Measurements from ENCODE around the gene LSM11. TPM values are rescaled to one million over a fixed set of nuclear protein-coding genes. Genes with fewer than 3 reads are reported as not detected.

The LSM11 gene
- total and polyA plus RNA-seq, 2 of the 4 experiments (the other 2 are of a cell fraction): 1.4 to 3.0 TPM

DNA sequence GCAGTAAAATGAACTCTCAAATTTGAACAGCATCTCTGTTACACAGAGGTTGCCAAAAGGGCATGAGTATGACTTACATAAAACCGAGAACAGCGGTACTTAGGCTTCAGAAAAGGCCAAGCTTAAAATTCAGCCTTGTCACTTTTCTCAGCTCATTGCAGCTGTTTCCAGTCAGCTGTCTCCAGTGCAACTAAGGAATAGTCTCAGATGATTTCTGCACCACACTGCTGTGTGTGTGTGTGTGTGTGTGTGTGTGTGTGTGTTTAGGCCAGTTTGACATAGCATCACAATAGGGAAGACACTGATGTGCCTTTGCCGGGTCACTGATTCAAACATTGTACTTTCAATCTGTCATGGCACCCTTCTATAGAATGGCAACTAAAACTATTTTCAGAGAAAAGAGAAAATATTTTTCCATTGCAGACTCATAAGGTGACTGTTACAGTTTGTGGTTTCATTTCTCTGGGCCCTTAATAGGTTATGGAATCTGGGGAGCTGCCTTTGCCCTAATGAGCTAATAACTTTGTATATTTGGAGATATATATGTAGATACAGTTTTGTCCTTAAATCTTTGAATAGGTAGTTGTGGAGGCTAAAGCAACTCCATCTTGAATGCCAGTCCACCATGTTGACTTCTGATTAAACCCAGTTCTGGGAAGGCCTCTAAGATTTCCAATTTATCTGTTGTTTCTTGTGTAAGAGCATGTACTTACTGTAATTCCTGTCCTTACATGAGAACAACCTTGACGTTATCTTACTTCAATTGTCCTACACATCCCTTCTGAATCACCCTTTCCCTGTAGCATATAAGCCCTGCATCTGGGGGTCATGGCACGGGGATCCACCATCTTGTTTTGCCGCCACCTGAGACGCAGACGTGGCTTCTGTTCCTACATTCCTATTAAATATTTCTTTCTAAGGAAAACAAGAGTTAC, 4.5 kb downstream of the LSM11 start:
- H3K4ac ChIP-seq (ENCODE audit: low read depth, low read length): peak overlapping the region; percentile 65
- peak overlapping the region; percentile 62 for H3K14ac ChIP-seq (replicated peaks; ENCODE audit: low read depth, low read length)
- 0 out of 2 replicates have a peak overlapping the region, but pooled peaks have one; percentile 53 for H2AK5ac ChIP-seq (ENCODE audit: low read depth, low read length)
- H4K8ac ChIP-seq (ENCODE audit: low read depth in 2 of 2, low read length in 2 of 2): peak overlapping the region; percentile 44 to 68; a peak in 3 of 4 replicates
- WGBS, 2 experiments (ENCODE audit: extremely low coverage in 2 of 2, insufficient read length in 1 of 2): no CpG with 5 or more reads among the region's 8 CpGs
- peak overlapping the region; percentile 58 for H4K5ac ChIP-seq (ENCODE audit: low read depth, low read length)
- ChIA-PET POLR2A (ENCODE audit: unreplicated experiment) (no interaction called here), CTCF (interaction anchor here (0.6 to 1.0 kb wide), 4 partner anchors 10 to 1232 kb away, joined by 3 to 4 read pairs (median 3); no protein-coding TSS in a partner anchor)
- peak overlapping the region; percentile 75 for H3K18ac ChIP-seq (ENCODE audit: low read depth, low read length)
- H3K4me1 ChIP-seq (ENCODE audit: control insufficient read depth, insufficient read depth, low read length): peaks cover 5% of the 10 kb centered on the region
- H3K27me3 ChIP-seq (ENCODE audit: control insufficient read depth, insufficient read depth, low read length): no peaks in the 10 kb centered on the region
- intact Hi-C loops (cut with micrococcal nuclease): no loop called here
- H2BK120ac ChIP-seq (ENCODE audit: low read depth, low read length): peak overlapping the region; percentile 9; the same call in 1 of the 2 replicates
- no peaks in the 10 kb centered on the region for H3K36me3 ChIP-seq (ENCODE audit: control insufficient read depth, insufficient read depth, low read length)
- H2BK20ac ChIP-seq (ENCODE audit: low read depth, low read length): no peak overlapping the region
- peaks cover 5% of the 10 kb centered on the region; the same call in 1 of the 2 replicates for H3K9me1 ChIP-seq (ENCODE audit: insufficient read depth, low read length)
- peaks cover 35 to 48% of the 10 kb centered on the region in 2 experiments for H3K79me1 ChIP-seq (ENCODE audit: low read depth in 1 of 2, low read length in 2 of 2)
- no peak overlapping the region for H3K56ac ChIP-seq (ENCODE audit: extremely low read depth, insufficient read depth, low read length)
- no peak overlapping the region for H3K9ac ChIP-seq (ENCODE audit: low read depth, low read length)
- ATAC-seq (ENCODE audit: low read depth) (no peak), DNase-seq (no peak)
- no peak overlapping the region for H2BK15ac ChIP-seq (ENCODE audit: low read depth, low read length)
- H2AFZ ChIP-seq (replicated peaks; ENCODE audit: low read length, poor library complexity): peak overlapping the region; percentile 52
- H4K91ac ChIP-seq (ENCODE audit: insufficient read depth, low read depth, low read length): peak overlapping the region; percentile 13; the same call in 1 of the 2 replicates
- peak overlapping the region; percentile 43; the same call in 1 of the 2 replicates for H3K27ac ChIP-seq (ENCODE audit: insufficient read depth, low read length)
- no TSS peak for BruUV-seq (replicated peaks)
- H3K4me3 ChIP-seq (ENCODE audit: insufficient read depth, low read depth, low read length): no peak overlapping the region
- peak overlapping the region; percentile 50 for H2BK5ac ChIP-seq (ENCODE audit: low read depth, low read length, poor library complexity, severe bottlenecking)
- H4K20me1 ChIP-seq (ENCODE audit: insufficient read depth, low read length): no peaks in the 10 kb centered on the region
- peak overlapping the region; percentile 55; the same call in 1 of the 2 replicates for H3K23ac ChIP-seq (ENCODE audit: low read depth, low read length)
- no peak overlapping the region for H2AK9ac ChIP-seq (replicated peaks; ENCODE audit: low read depth, low read length, poor library complexity)
- dilution Hi-C loops (cut with HindIII; ENCODE audit: low sequenced_read_pairs, unreplicated experiment): no loop called here
- H3K4me2 ChIP-seq (ENCODE audit: low read depth, low read length): peak overlapping the region; percentile 16; the same call in 1 of the 2 replicates
- in situ Hi-C loops (cut with MboI; ENCODE audit: low sequenced_read_pairs): loop anchor here (10.0 kb wide), 1 partner anchor 603 kb away; the partner anchor contains the start of gene MED7
- TF ChIP-seq, protein P1, sequence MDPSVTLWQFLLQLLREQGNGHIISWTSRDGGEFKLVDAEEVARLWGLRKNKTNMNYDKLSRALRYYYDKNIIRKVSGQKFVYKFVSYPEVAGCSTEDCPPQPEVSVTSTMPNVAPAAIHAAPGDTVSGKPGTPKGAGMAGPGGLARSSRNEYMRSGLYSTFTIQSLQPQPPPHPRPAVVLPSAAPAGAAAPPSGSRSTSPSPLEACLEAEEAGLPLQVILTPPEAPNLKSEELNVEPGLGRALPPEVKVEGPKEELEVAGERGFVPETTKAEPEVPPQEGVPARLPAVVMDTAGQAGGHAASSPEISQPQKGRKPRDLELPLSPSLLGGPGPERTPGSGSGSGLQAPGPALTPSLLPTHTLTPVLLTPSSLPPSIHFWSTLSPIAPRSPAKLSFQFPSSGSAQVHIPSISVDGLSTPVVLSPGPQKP (IDR thresholded peaks at IDR 0.05; ENCODE audit: borderline replicate concordance, low read depth, low read length): no peak
- TF ChIP-seq RCOR1 (IDR thresholded peaks at IDR 0.05; ENCODE audit: insufficient replicate concordance, low read length) (no peak), CHD1 (IDR thresholded peaks at IDR 0.05; ENCODE audit: low read depth, low read length) (no peak)
- no peaks in the 10 kb centered on the region for H3K9me3 ChIP-seq (ENCODE audit: control insufficient read depth, insufficient read depth, low read length)
